Erythroblast (primary cell): ENCODE measurements around the gene SPHKAP.

Experiments
- DNase-seq, 2 experiments: peaks; one replicate each; lab custom pipeline; 2025; lab: John Stamatoyannopoulos, UW
- GATA1 ChIP-seq: IDR thresholded peaks from 2 replicates; pipeline ENCODE4 v1.6.1; 2011; ENCODE audit warnings: low read depth, mild to moderate bottlenecking, control low read depth, low read length, moderate library complexity
- POLR2A ChIP-seq: IDR thresholded peaks from 2 replicates; pipeline ENCODE4 v1.6.1; 2011; ENCODE audit warnings: mild to moderate bottlenecking, low read length

Gene SPHKAP

GRCh38 chr2:227932403-227932802 is 249.1 kb downstream of the SPHKAP start:
- no peak for DNase-seq
- no peak for TF ChIP-seq GATA1
- no peak for TF ChIP-seq POLR2A

GRCh38 chr2:227932001-227932400 is 249.5 kb downstream of the SPHKAP start:
- no peak for TF ChIP-seq POLR2A
- TF ChIP-seq GATA1 = no peak
- no peak for DNase-seq
